Melanocyte of skin (primary cell): Measurements from ENCODE around the gene BHLHE41. TPM values are rescaled to one million over a fixed set of nuclear protein-coding genes. Genes with fewer than 3 reads are reported as not detected.

Experiments used
- total RNA-seq, 2 donors: library from RNA; depleted of rRNA; stranded (reverse); fragments of >200 nt; gene quantifications; 2 replicates each; pipeline ENCODE4 v1.2.3, GENCODE V29; 2012

Gene BHLHE41
- total RNA-seq, result 10 to 100 TPM; 29.0 to 52.0 TPM

DNA sequence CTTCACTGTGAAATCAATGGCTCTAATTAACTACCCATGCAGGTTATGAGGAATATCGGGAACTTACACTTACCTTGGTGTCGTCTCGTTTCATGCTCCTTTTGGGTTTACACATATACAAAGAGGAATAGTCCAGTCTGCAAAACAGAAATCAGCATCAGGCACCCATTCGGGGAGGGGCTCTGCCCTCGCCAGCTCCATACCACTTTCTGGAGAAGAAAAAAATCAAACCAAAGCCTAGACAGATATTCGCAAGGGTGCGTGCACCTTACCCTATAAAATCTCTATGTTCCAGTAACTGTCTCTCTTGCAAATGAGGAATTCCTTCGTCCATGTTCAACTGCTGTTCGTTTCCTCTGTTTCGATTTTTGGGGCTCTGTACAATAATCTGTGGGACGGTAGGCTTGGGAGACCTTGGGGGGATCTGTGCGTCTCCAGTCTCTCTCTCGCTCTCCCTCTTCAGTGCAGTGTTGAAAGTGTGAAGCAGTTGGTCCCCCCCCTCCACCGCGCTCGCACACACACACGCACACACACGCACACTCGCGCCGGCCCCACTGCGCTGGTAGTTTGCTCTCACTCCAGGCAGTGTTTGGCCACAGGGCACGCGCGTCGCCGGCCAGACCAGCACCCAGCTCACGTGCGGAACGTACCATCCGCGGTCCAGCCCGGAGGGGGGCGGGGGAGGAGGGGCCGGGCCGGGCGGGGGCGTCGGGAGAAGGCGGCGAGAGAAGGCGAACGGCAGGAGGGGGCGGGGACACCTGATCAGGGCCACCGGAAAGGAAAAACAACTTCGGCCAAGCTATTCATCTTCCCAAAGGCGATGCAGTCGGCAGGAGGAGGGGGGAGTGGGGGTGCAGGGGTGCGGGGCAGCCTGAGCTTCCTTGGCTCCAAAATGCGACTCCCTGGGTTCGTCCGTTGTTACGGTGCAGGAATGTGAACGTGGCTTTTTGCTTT, at the start of gene BHLHE41:
Gene BHLHE41 (minus strand): TSS at position 592 of the 954 bp plus-strand sequence. CDS start 258 bp downstream, at position 334.

Other genes starting within 250 kb of the BHLHE41 start
- 10 to 100 TPM; 49.0 to 58.8 TPM for gene RASSF8, start 166.4 kb downstream of the BHLHE41 start, total RNA-seq
- 1 to 10 TPM; 2.0 to 3.1 TPM for gene SSPN, start 70.5 kb upstream of the BHLHE41 start, total RNA-seq